ENCODE results near the gene PWWP2B. TPM values are rescaled to one million over a fixed set of nuclear protein-coding genes. Genes with fewer than 3 reads are reported as not detected.

Gene PWWP2B
- total RNA-seq, 1 donor from 2014 or later, result 12.0 TPM

- H3K4me3 Mint-ChIP-seq (ENCODE audit: unreplicated experiment), result no peak overlapping the region
- TF ChIP-seq CTCF (IDR thresholded peaks at IDR 0.05; ENCODE audit: insufficient read depth, low read depth, low read length) (no peak), EZH2 (IDR thresholded peaks at IDR 0.05; ENCODE audit: insufficient read depth, low read length) (no peak)
- no peaks in the 10 kb centered on the region for H3K36me3 ChIP-seq (ENCODE audit: insufficient read depth, low read length)
- H3K4me2 ChIP-seq (ENCODE audit: low read length), result no peak overlapping the region
- H3K36me3 Mint-ChIP-seq (ENCODE audit: low read depth, unreplicated experiment), result peaks cover under 1% of the 10 kb centered on the region
- no peaks in the 10 kb centered on the region for H3K9me3 ChIP-seq (ENCODE audit: insufficient read depth, low read depth, low read length)
- peaks cover 11% of the 10 kb centered on the region for H3K79me2 ChIP-seq (ENCODE audit: insufficient read depth, low read length)
- no peak overlapping the region for H2AFZ ChIP-seq (ENCODE audit: low read depth, low read length)
- H3K27ac Mint-ChIP-seq (ENCODE audit: unreplicated experiment), result no peak overlapping the region
- no peaks in the 10 kb centered on the region for H3K9me3 Mint-ChIP-seq (ENCODE audit: unreplicated experiment)
- peaks cover 49% of the 10 kb centered on the region for H4K20me1 ChIP-seq (ENCODE audit: insufficient read depth, low read length)
- H3K27me3 Mint-ChIP-seq (ENCODE audit: low read depth, unreplicated experiment), result no peaks in the 10 kb centered on the region
- H3K27ac ChIP-seq (ENCODE audit: low read depth, low read length), result no peak overlapping the region
- no peak overlapping the region for H3K4me3 ChIP-seq (ENCODE audit: insufficient read depth, low read depth, low read length)
- DNase-seq (ENCODE audit: low read depth), result no peak
- FAIRE-seq, result no peak
- H3K4me1 Mint-ChIP-seq (ENCODE audit: low read depth, unreplicated experiment), result no peaks in the 10 kb centered on the region
- H3K9ac ChIP-seq (ENCODE audit: low read length), result no peak overlapping the region
- H3K4me1 ChIP-seq (ENCODE audit: insufficient read depth, low read length), result peaks cover 14% of the 10 kb centered on the region
- no peaks in the 10 kb centered on the region for H3K27me3 ChIP-seq (ENCODE audit: insufficient read depth, low read length)
These were observed 3.6 kb downstream of the PWWP2B start for GRCh38 chr10:132400547-132401151.

GRCh38 chr10:132401401-132402118 lies 4.6 kb downstream of the PWWP2B start:
- Histone ChIP-seq H3K27ac (ENCODE audit: low read depth, low read length) (no peak overlapping the region), H3K4me1 (ENCODE audit: insufficient read depth, low read length) (peaks cover 7% of the 10 kb centered on the region), H4K20me1 (ENCODE audit: insufficient read depth, low read length) (peaks cover 49% of the 10 kb centered on the region), H3K9ac (ENCODE audit: low read length) (no peak overlapping the region), H3K36me3 (ENCODE audit: insufficient read depth, low read length) (no peaks in the 10 kb centered on the region), H3K4me2 (ENCODE audit: low read length) (no peak overlapping the region), H2AFZ (ENCODE audit: low read depth, low read length) (no peak overlapping the region), H3K27me3 (ENCODE audit: insufficient read depth, low read length) (no peaks in the 10 kb centered on the region), H3K79me2 (ENCODE audit: insufficient read depth, low read length) (peaks cover 11% of the 10 kb centered on the region), H3K4me3 (ENCODE audit: insufficient read depth, low read depth, low read length) (no peak overlapping the region), H3K9me3 (ENCODE audit: insufficient read depth, low read depth, low read length) (no peaks in the 10 kb centered on the region)
- H3K4me3 Mint-ChIP-seq (ENCODE audit: unreplicated experiment), result no peak overlapping the region
- no peak overlapping the region for H3K27ac Mint-ChIP-seq (ENCODE audit: unreplicated experiment)
- H3K9me3 Mint-ChIP-seq (ENCODE audit: unreplicated experiment), result no peaks in the 10 kb centered on the region
- peaks cover 5% of the 10 kb centered on the region for H3K36me3 Mint-ChIP-seq (ENCODE audit: low read depth, unreplicated experiment)
- H3K4me1 Mint-ChIP-seq (ENCODE audit: low read depth, unreplicated experiment), result no peaks in the 10 kb centered on the region
- DNase-seq (ENCODE audit: low read depth) (no peak), FAIRE-seq (no peak)
- no peak for TF ChIP-seq EZH2 (IDR thresholded peaks at IDR 0.05; ENCODE audit: insufficient read depth, low read length)
- TF ChIP-seq CTCF (IDR thresholded peaks at IDR 0.05; ENCODE audit: insufficient read depth, low read depth, low read length), result no peak
- H3K27me3 Mint-ChIP-seq (ENCODE audit: low read depth, unreplicated experiment), result no peaks in the 10 kb centered on the region

GRCh38 chr10:132402781-132403241 lies 5.8 kb downstream of the PWWP2B start:
- H3K9me3 Mint-ChIP-seq (ENCODE audit: unreplicated experiment), result no peaks in the 10 kb centered on the region
- H2AFZ ChIP-seq (ENCODE audit: low read depth, low read length), result no peak overlapping the region
- H3K4me1 ChIP-seq (ENCODE audit: insufficient read depth, low read length), result peaks cover 4% of the 10 kb centered on the region
- no peaks in the 10 kb centered on the region for H3K27me3 ChIP-seq (ENCODE audit: insufficient read depth, low read length)
- no peak for DNase-seq (ENCODE audit: low read depth)
- FAIRE-seq, result no peak
- no peak overlapping the region for H3K27ac ChIP-seq (ENCODE audit: low read depth, low read length)
- H3K4me3 ChIP-seq (ENCODE audit: insufficient read depth, low read depth, low read length), result no peak overlapping the region
- H3K4me2 ChIP-seq (ENCODE audit: low read length), result no peak overlapping the region
- TF ChIP-seq CTCF (IDR thresholded peaks at IDR 0.05; ENCODE audit: insufficient read depth, low read depth, low read length), result no peak
- H3K9ac ChIP-seq (ENCODE audit: low read length), result no peak overlapping the region
- no peaks in the 10 kb centered on the region for H3K27me3 Mint-ChIP-seq (ENCODE audit: low read depth, unreplicated experiment)
- peaks cover 11% of the 10 kb centered on the region for H3K79me2 ChIP-seq (ENCODE audit: insufficient read depth, low read length)
- H3K9me3 ChIP-seq (ENCODE audit: insufficient read depth, low read depth, low read length), result no peaks in the 10 kb centered on the region
- H3K4me1 Mint-ChIP-seq (ENCODE audit: low read depth, unreplicated experiment), result peaks cover 3% of the 10 kb centered on the region
- H3K4me3 Mint-ChIP-seq (ENCODE audit: unreplicated experiment), result no peak overlapping the region
- H3K36me3 ChIP-seq (ENCODE audit: insufficient read depth, low read length), result no peaks in the 10 kb centered on the region
- H4K20me1 ChIP-seq (ENCODE audit: insufficient read depth, low read length), result peaks cover 49% of the 10 kb centered on the region
- no peak overlapping the region for H3K27ac Mint-ChIP-seq (ENCODE audit: unreplicated experiment)
- H3K36me3 Mint-ChIP-seq (ENCODE audit: low read depth, unreplicated experiment), result peaks cover 5% of the 10 kb centered on the region
